Endothelial cell of umbilical vein (primary cell): ENCODE results near the gene KLHL30. TPM values are rescaled to one million over a fixed set of nuclear protein-coding genes. Genes with fewer than 3 reads are reported as not detected.

ENCODE experiments used
- BruUV-seq: library from RNA; stranded (reverse); fragments of 400-500 nt; replicated peaks from 2 replicates; lab custom pipeline; 2021; lab: Mats Ljungman, UMichigan
- CTCF ChIA-PET: fragments of 300-600, 350-600 bp; sonication (Branson Sonifier 250); formaldehyde crosslinking; loops from one replicate; lab custom pipeline; 2021; ENCODE audit warnings: antibody characterized with exemption, inconsistent platforms; lab: Charles Lee
- POLR2A ChIA-PET: fragments of 300-600, 350-600 bp; sonication (Branson Sonifier 250); formaldehyde crosslinking; loops from one replicate; lab custom pipeline; 2021; ENCODE audit warnings: antibody characterized with exemption, inconsistent platforms; lab: Charles Lee
- DNase-seq: peaks from one replicate; pipeline ENCODE4 v3.0.0-alpha.2; 2011; ENCODE audit warnings: low read depth, low spot score
- FAIRE-seq: peaks from 2 replicates; lab custom pipeline; 2011; peaks lifted over from hg19 to GRCh38; lab: Jason Lieb, UNC
- H2AFZ ChIP-seq: 2 replicates; pipeline ENCODE4 v1.6.0; 2012; ENCODE audit warnings: low read depth, low read length, control low read depth, inconsistent platforms
- H3K27ac ChIP-seq: 2 replicates; pipeline ENCODE4 v1.5.1; 2011; ENCODE audit warnings: low read depth, mild to moderate bottlenecking, control low read depth, low read length, moderate library complexity; ENCODE audit not compliant: insufficient read depth
- H3K27me3 ChIP-seq, 2 experiments: 2 replicates each; pipeline versions ENCODE4 v1.6.0 to v1.6.1; 2011; ENCODE audit warnings: low read length in 2 of 2, mixed read lengths in 1 of 2; ENCODE audit not compliant: control insufficient read depth in 2 of 2, insufficient read depth in 2 of 2
- H3K36me3 ChIP-seq, 2 experiments: 2 replicates in 1 of 2; 3 replicates in 1 of 2; pipeline ENCODE4 v1.5.1; 2011; ENCODE audit warnings: low read length in 2 of 2, mild to moderate bottlenecking in 1 of 2, moderate library complexity in 1 of 2; ENCODE audit not compliant: control insufficient read depth in 2 of 2, insufficient read depth in 2 of 2; ENCODE audit errors: extremely low read depth in 1 of 2
- H3K4me1 ChIP-seq: 3 replicates; pipeline ENCODE4 v1.5.1; 2011; ENCODE audit warnings: mild to moderate bottlenecking, low read length; ENCODE audit not compliant: control insufficient read depth, insufficient read depth; ENCODE audit errors: extremely low read depth
- H3K4me2 ChIP-seq: 2 replicates; pipeline ENCODE4 v1.6.1; 2011; ENCODE audit warnings: low read length, control low read depth, mixed read lengths; ENCODE audit not compliant: insufficient read depth
- H3K4me3 ChIP-seq, 3 experiments: fragments of 200-600 bp in 1 of 3; sonication (generic), shearing (Covaris generic) in 1 of 3; replicated peaks in 1 of 3; 2 replicates each; pipeline ENCODE4 v1.5.1; 2011 to 2016; ENCODE audit warnings: control low read depth in 3 of 3, low read length in 3 of 3, mild to moderate bottlenecking in 2 of 3, inconsistent platforms in 1 of 3, low read depth in 1 of 3, moderate library complexity in 1 of 3; ENCODE audit not compliant: insufficient read depth in 1 of 3
- H3K79me2 ChIP-seq: 2 replicates; pipeline ENCODE4 v1.6.0; 2012; ENCODE audit warnings: low read length, inconsistent platforms; ENCODE audit not compliant: control insufficient read depth, insufficient read depth
- H3K9ac ChIP-seq: replicated peaks from 2 replicates; pipeline ENCODE3; 2011; ENCODE audit warnings: low read length, control low read depth; ENCODE audit not compliant: insufficient read depth; ENCODE audit errors: extremely low read depth
- H3K9me1 ChIP-seq: replicated peaks from 3 replicates; pipeline ENCODE4 v1.6.0; 2011; ENCODE audit warnings: mild to moderate bottlenecking, low read length; ENCODE audit not compliant: control insufficient read depth, insufficient read depth; ENCODE audit errors: extremely low read depth
- H3K9me3 ChIP-seq: replicated peaks from 2 replicates; pipeline ENCODE4 v1.5.1; 2012; ENCODE audit warnings: low read length, inconsistent platforms; ENCODE audit not compliant: control insufficient read depth, insufficient read depth
- H4K20me1 ChIP-seq: replicated peaks from 2 replicates; pipeline ENCODE3; 2011; ENCODE audit warnings: mild to moderate bottlenecking, low read length; ENCODE audit not compliant: control insufficient read depth, insufficient read depth; ENCODE audit errors: extremely low read depth
- CTCF ChIP-seq, 2 donors: IDR thresholded peaks; 1 replicate in 1 of 2; 2 replicates in 1 of 2; pipeline ENCODE4 v1.5.1; 2011; ENCODE audit warnings: low read length in 2 of 2, mild to moderate bottlenecking in 2 of 2, moderate library complexity in 2 of 2, control low read depth in 1 of 2, inconsistent platforms in 1 of 2, low read depth in 1 of 2; ENCODE audit not compliant: insufficient read depth in 1 of 2; ENCODE audit errors: extremely low read depth in 1 of 2
- EZH2 ChIP-seq: IDR thresholded peaks from 2 replicates; pipeline ENCODE4 v1.6.1; 2012; ENCODE audit warnings: borderline replicate concordance, low read depth, mild to moderate bottlenecking, moderate library complexity, low read length, inconsistent platforms; ENCODE audit not compliant: severe bottlenecking
- FOS ChIP-seq: IDR thresholded peaks from 2 replicates; pipeline ENCODE4 v1.6.1; 2011; ENCODE audit warnings: mild to moderate bottlenecking, low read length, moderate library complexity, borderline replicate concordance; ENCODE audit not compliant: insufficient read depth
- GATA2 ChIP-seq: IDR thresholded peaks from 2 replicates; pipeline ENCODE4 v1.7.0; 2011; ENCODE audit warnings: low read depth, mild to moderate bottlenecking, moderate library complexity, mixed read lengths, low read length; ENCODE audit not compliant: insufficient read length, insufficient read depth
- JUN ChIP-seq: IDR thresholded peaks from 2 replicates; pipeline ENCODE4 v1.6.1; 2011; ENCODE audit warnings: borderline replicate concordance, low read depth; ENCODE audit not compliant: insufficient read length, insufficient read depth
- MAX ChIP-seq: IDR thresholded peaks from 2 replicates; pipeline ENCODE4 v1.6.1; 2011; ENCODE audit not compliant: insufficient read depth, insufficient read length
- MYC ChIP-seq: IDR thresholded peaks from one replicate; pipeline ENCODE4 v1.6.1; 2011; ENCODE audit warnings: mild to moderate bottlenecking, low read depth, low read length
- POLR2A ChIP-seq: IDR thresholded peaks from 2 replicates; pipeline ENCODE4 v1.6.1; 2012; ENCODE audit warnings: low read depth, mild to moderate bottlenecking, control low read depth, low read length
- POLR2AphosphoS5 ChIP-seq: IDR thresholded peaks from 2 replicates; pipeline ENCODE4 v1.6.1; 2012; ENCODE audit warnings: low read depth, mild to moderate bottlenecking, control low read depth, low read length, moderate library complexity; ENCODE audit not compliant: insufficient read depth
- dilution Hi-C: fragments of 300-500 bp; cut with MboI; formaldehyde crosslinking; loops from one replicate; pipeline ENCODE4 v1.15.0; 2019; ENCODE audit warnings: low sequenced_read_pairs; ENCODE audit not compliant: extremely low pct_ligation_motif_present
- intact Hi-C: fragments of 100-400 bp; cut with micrococcal nuclease; formaldehyde crosslinking; loops from one replicate; pipeline ENCODE4 v1.10.0; 2022
- polyA plus RNA-seq, 4 experiments: library from polyadenylated mRNA; depleted of rRNA in 3 of 4; stranded (reverse) in 3 of 4; unstranded in 1 of 4; fragments of >200 nt; gene quantifications; 2 replicates each; pipeline versions ENCODE4 v1.2.1 to v1.2.3, GENCODE V29; 2011 to 2012; ENCODE audit warnings: missing spikeins in 1 of 4
- total RNA-seq: library from RNA; stranded (reverse); gene quantifications from 2 replicates; pipeline ENCODE4 v1.2.3, GENCODE V29; 2021

The KLHL30 gene
- total and polyA plus RNA-seq, 2 donors (not counting 3 experiments of a cell fraction or from before 2014, with no cell fraction given), result not detected

GRCh38 chr2:238162846-238163441 lies 24.5 kb downstream of the KLHL30 start:
- Histone ChIP-seq H3K27me3 (peaks cover 1 to 13% of the 10 kb centered on the region in 2 experiments), H3K9me3 (no peaks in the 10 kb centered on the region), H3K27ac (no peak overlapping the region), H3K4me3 (no peak overlapping the region), H4K20me1 (no peaks in the 10 kb centered on the region), H2AFZ (no peak overlapping the region), H3K4me2 (no peak overlapping the region), H3K79me2 (no peaks in the 10 kb centered on the region), H3K9me1 (no peaks in the 10 kb centered on the region), H3K4me1 (no peaks in the 10 kb centered on the region), H3K36me3 (peaks cover 0 to 4% of the 10 kb centered on the region in 2 experiments), H3K9ac (no peak overlapping the region)
- ChIA-PET POLR2A (no interaction called here), CTCF (interaction anchor here (1.1 kb wide), 1 partner anchor 100 kb away, joined by 3 read pairs; no protein-coding TSS in a partner anchor)
- no peak for FAIRE-seq
- intact Hi-C loops (no loop called here), dilution Hi-C loops (no loop called here)
- no TSS peak for BruUV-seq
- no peak for TF ChIP-seq FOS
- TF ChIP-seq CTCF (IDR thresholded peaks at IDR 0.05; ENCODE audit: extremely low read depth in 1 of 2, insufficient read depth in 1 of 2, low read depth in 1 of 2, low read length in 2 of 2), result no peak
- TF ChIP-seq POLR2A, result no peak
- TF ChIP-seq JUN, result no peak
- no peak for TF ChIP-seq GATA2
- TF ChIP-seq MAX, result no peak
- no peak for TF ChIP-seq MYC
- no peak for TF ChIP-seq EZH2
- no peak for TF ChIP-seq POLR2AphosphoS5
- no peak for DNase-seq
